GM18502 (cell line): ENCODE measurements around the gene EIF4G3.
"Not testable (repeated sequence)": the region's sequence is repeated elsewhere in the genome, so short reads cannot be mapped to it uniquely, and the experiment has no call there.

Experiments used
- ATAC-seq: cut with Tn5 transposase; IDR thresholded peaks from one replicate; pipeline ENCODE4 v1.9.1; 2021; ENCODE audit warnings: mild to moderate bottlenecking; ENCODE audit not compliant: unreplicated experiment, poor library complexity

Gene EIF4G3

DNA sequence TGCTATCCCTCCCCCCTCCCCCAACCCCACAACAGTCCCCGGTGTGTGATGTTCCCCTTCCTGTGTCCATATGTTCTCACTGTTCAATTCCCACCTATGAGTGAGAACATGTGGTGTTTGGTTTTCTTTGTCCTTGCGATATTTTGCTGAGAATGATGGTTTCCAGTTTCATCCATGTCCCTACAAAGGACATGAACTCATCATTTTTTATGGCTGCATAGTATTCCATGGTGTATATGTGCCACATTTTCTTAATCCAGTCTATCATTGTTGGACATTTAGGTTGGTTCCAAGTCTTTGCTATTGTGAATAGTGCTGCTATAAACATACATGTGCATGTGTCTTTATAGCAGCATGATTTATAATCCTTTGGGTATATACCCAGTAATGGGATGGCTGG is 269.2 kb downstream of the EIF4G3 start:
- ATAC-seq = not testable (repeated sequence)

GRCh38 chr1:20903437-20903836 is 273.3 kb downstream of the EIF4G3 start:
- no peak for ATAC-seq

DNA sequence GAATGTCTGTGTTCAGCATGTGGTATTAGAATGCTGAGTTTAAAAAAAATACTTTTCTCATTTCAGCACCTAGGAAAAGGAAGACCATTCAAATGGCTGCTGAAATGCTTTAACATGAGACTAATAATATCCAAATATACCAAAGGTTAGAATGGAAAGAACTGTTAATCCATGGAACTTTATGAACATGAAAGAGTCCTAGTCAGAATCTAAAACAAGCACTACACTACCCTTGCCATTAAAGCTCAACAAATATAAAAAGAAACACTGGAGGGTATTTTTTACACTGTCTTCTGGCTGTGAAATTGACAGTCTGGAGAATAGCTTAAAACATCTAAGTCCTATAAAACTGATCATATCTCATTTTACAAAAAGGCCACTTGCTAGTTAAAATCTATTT is 276.6 kb downstream of the EIF4G3 start:
- no peak for ATAC-seq

DNA sequence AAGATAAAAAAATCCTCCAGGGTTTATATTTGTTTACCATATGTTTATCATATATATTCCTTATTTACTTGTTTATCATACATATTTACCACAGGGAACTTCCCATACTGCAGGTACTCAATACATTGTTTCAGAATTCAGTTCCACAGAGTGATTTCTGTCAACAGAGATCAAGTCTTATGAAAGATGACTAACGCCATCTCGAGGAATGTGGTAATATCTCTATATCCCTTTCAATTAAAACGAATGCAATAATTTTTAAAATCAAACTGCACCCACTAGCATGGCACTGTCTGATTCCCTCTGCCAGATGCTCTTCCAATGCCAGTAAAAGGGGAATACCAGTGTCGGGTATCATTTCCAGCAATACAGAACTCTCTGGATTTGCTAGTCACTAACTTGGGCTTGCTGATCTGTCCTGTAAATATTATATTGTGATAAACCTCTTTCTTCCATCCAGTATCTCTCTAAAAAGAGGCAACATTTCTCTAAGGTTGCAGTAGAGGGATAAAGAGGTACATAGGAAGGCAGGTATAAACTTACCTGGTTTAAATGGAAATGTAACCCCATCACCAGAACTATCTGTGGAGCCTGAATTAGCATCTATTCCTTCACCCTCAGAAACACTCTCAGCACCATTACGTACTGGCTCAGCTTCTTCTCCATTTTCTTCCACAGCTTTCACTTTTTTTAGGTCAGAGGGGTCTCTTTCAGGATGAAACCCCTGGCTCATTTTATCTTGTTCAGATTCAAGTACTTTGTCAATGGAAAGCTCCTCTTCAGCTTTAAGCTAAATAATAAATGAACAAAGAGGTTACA is 277.3 kb downstream of the EIF4G3 start:
- ATAC-seq = no peak

DNA sequence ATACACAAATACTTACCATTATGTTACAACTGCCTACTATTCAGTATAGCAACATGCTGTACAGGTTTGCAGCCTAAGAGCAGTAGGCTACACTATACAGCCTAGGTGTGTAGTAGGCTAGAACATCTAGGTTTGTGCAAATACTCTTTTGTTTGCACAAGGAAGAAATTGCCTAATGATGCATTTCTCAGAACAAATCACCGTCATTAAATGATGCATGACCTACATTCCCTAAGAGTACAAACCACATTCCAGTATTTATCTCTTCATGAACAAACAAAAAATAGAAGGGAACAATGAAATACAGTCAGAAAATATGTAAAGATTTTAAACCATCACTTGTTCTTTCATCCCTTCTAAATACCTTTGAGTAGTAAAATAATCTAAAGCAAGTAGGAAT is 279.9 kb downstream of the EIF4G3 start:
- no peak for ATAC-seq

DNA sequence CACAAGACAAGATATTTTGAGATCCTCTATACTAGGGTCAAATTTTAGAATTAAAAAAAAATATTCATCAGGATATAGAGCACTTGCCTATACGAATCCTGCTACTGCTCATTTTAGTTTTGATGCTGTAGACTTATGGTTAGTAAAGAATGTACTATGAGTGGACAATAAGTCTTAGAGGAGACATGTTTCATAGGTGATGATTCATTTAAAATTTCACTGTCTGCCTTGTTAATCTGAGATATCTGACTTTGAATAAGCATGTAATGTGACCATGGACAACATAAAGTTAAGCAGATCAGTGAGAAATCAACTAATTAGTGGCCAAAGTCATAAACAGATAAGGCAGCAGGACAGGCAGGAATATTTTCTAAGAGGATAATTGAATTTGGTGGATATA is 282.8 kb downstream of the EIF4G3 start:
- no peak for ATAC-seq

- ATAC-seq = no peak
These were observed 285.6 kb downstream of the EIF4G3 start for GRCh38 chr1:20891091-20891490.

- ATAC-seq = no peak
These were observed 289.5 kb downstream of the EIF4G3 start for GRCh38 chr1:20887246-20887645.

GRCh38 chr1:20885121-20885520 is 291.6 kb downstream of the EIF4G3 start:
- no peak for ATAC-seq

DNA sequence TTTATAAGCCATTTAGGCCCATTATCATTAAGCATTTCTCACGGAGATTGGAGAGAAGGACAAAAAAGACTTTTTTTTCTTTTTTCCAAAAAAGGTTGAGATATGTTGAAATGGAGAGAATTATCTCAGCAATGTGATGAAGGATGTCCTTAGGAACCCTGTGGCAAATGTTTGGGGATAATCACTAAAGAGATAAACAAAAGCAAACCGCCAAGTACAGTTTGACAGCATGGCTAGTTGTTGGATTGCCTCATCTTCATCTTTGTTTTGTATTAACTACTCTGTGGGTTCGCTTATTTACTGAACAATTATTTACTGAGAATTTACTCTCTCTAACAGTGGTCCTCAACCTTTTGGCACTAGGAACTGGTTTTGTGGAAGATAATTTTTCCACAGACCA is 292.2 kb downstream of the EIF4G3 start:
- no peak for ATAC-seq

GRCh38 chr1:20883766-20884165 is 292.9 kb downstream of the EIF4G3 start:
- ATAC-seq = no peak

GRCh38 chr1:20882837-20883236 is 293.9 kb downstream of the EIF4G3 start:
- no peak for ATAC-seq

DNA sequence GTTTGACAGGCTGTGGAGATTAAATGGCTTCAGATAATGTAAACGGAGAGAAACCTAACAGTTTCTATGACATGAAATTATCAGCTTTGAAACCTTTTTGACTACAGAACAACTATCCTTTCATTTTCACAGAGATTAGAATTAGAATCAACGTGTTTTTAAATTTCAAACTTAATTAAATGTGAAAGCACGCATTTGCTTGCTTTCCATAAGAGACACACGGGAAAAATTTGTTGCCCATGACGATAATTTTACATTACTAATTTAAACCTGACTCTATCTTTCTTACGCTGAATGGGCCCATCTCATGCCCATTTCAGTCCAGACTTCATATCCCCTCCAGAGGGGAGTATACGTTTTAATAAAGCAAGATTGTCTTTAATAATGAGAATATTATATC is 297.9 kb downstream of the EIF4G3 start:
- no peak for ATAC-seq

GRCh38 chr1:20875198-20875973 is 301.3 kb downstream of the EIF4G3 start:
- no peak for ATAC-seq

- ATAC-seq = no peak
These were observed 303.4 kb downstream of the EIF4G3 start for GRCh38 chr1:20873311-20873710.

DNA sequence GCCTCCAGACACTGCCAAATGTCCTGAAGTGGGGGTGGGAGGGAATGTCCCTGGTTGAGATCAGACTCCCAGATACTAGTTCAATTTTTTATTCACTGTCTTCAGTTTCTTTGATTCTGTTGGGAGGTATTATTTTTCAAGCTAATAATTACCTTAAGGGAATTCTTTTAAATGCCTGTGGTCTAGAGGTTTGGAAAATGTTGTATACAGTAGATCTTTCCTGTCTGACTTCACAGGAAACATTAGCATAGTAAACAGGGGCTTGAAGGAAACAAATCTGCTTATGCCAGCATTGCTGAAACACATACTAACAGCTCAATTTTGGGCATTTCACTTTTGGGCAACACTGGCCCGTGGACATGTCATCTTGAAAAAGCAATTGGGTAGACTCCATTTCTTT is 305.3 kb downstream of the EIF4G3 start:
- ATAC-seq = no peak

DNA sequence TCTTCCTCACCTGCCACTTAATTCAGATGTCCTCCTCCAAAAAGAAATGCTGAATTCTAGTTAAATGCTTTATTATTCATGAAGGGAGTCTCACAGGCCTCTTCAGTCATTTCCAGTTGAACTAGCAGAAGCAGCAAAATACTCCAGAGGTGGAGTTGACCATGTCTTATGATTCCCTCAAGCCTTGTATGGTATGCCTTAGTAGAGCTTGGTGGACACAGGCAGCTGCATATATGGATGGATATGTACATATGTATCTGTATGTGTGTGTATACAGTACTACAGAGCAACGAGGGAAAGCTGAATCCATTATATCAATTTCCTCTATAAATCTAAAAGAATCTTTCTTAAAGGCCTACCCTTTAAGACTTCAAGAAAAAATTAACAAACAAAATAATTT is 306.0 kb downstream of the EIF4G3 start:
- ATAC-seq = no peak

DNA sequence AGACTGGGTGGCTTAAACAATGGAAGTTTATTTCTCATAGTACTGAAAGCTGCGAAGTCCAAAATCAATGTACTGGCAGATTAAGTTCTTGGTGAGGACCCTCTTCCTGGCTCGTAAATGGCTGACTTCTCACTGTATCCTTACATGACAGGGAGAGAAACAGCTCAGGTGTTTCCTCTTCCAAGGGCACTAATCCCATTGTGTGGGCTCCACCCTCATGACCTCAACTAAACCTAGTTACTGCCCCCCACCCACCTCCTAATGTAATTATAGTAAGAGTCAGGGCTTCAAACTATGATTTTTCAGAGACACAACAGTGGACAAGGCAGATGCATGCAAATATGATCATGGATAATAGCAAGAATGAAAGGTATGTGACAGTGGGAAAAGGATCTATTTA is 308.4 kb downstream of the EIF4G3 start:
- ATAC-seq = no peak

DNA sequence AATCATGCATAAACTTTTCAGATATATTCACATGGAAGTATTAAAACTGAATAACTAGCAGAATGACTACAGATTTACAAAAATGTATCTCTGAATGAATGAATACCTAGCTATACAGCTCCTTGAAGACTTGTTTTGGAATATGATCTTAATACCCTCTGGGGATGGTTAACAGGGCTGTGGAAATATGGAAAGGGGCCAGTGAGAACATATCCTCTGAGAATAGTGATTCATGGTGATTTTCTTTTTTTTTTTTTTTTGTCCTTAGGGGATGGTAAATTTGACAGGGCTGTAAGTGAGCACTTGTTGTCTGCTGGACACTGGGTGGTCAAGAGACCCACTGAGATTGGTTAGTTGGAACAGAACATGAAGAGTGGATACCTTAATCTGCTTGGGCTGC is 308.9 kb downstream of the EIF4G3 start:
- no peak for ATAC-seq

GRCh38 chr1:20867062-20867461 is 309.6 kb downstream of the EIF4G3 start:
- no peak for ATAC-seq

GRCh38 chr1:20865001-20865400 is 311.7 kb downstream of the EIF4G3 start:
- no peak for ATAC-seq

- ATAC-seq = no peak
These were observed 322.2 kb downstream of the EIF4G3 start for GRCh38 chr1:20854529-20854928.
